HG03571 (cell line): ENCODE results near the gene NMNAT3.
A peak's percentile ranks its signal among the peaks of the same experiment; 100 is the strongest.
"Not testable (repeated sequence)": the region's sequence is repeated elsewhere in the genome, so short reads cannot be mapped to it uniquely, and the experiment has no call there.

Experiments
- ATAC-seq: cut with Tn5 transposase; IDR thresholded peaks from one replicate; pipeline ENCODE4 v1.9.1; 2021; ENCODE audit not compliant: unreplicated experiment

The NMNAT3 gene

GRCh38 chr3:139639662-139640061 lies 38.1 kb downstream of the NMNAT3 start:
- ATAC-seq, result no peak

DNA sequence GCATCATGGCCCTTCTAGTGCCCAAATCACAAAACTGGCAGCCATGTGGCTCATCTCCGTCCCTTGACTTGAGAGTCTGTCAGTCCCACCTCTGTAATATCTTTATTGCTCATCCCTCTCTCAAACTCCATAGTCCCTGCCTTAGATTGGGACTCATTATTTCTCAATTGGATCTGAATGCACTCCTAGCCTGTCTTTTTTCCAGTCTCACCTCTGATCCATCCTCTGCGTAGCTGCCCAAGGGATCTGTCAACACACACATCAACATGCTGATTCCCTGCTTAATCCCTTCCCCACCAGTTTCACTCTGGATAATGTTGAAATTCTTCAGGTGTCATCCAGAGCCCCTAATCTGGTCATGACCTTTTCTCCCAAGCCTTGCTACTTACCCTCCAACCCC lies 39.3 kb downstream of the NMNAT3 start:
- no peak for ATAC-seq

GRCh38 chr3:139636511-139636910 lies 41.3 kb downstream of the NMNAT3 start:
- ATAC-seq, result no peak

DNA sequence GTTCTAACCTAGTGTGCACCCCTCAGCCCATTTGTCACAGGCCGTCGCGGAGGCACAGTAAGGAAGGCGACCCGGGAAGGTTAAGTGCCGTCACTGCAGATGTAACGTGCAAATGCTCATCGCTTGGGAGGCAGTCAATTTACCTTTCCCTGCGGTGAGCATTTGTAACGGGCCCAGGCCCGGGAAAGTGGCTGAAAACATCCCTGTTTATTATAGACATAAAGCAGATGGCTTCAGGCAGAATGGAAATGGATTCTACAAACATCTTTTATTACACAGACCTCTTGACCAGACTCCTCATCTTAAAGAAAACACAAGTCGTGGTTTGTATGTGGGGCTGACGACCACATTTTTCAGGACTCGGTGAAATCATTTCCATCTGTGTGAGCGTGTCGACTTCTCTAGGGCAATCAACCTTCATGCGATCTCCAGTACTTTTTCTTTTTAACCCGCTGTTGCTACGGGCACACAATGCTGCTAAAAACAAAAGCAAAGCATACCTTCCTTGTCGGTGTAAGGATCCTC lies 43.6 kb downstream of the NMNAT3 start:
- no peak for ATAC-seq

DNA sequence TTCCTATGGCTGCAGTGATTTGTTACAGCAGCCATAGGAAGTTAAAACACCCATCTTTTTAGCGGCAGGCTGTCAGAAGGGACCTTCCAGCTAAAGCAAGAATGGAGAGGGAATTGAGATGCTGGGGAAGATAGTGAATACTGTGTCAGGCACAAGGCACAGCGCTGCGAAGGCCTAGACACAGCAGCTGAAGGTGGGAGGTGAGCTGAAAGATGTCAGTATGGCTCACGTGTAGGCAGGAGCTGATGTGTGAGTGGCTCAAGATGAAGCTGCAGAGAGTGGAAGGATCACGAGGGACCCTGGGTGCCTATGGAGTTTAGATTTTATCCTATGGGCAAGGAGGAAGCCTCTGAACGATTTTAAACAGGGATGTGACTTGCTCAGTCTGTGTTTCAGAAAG lies 44.3 kb downstream of the NMNAT3 start:
- ATAC-seq, result no peak

DNA sequence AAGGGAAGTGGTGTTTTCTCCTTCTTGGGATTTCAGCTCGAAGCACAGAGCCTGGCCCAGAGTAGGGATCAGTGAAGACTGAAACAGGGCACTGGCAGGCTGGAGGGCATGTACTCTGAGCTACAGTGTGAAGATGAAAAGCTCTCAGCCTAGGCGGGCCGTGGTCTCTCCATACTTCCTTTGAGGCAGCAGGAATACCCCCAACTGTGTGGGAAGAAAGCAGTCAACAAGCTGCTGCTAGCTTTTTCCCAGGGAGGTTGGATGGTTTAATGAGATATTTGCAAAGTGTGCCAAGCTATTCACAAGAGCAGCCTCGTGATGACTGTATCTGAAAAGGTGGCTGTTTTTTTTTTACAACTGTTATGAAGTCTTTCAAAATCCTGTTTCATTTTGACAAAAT lies 47.2 kb downstream of the NMNAT3 start:
- no peak for ATAC-seq

DNA sequence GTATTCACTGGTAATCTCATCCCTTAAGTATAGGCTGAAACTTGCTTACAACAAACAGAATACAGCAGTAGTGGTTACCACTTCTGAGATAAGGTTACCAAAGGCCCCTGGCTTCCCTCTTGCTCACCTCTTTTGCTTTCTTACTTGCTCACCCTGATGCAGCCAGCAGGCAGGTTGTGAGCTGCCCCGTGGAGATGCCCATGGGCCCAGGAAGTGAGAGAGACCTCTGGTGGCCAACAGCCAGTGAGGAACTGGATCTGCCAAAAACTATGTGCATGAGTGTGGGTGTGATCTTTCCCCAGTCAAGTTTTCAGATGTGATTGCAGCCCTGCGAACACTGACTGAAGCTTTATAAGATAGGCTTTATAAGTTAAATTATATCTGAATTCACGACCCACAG lies 48.7 kb downstream of the NMNAT3 start:
- peak; percentile 56 for ATAC-seq

DNA sequence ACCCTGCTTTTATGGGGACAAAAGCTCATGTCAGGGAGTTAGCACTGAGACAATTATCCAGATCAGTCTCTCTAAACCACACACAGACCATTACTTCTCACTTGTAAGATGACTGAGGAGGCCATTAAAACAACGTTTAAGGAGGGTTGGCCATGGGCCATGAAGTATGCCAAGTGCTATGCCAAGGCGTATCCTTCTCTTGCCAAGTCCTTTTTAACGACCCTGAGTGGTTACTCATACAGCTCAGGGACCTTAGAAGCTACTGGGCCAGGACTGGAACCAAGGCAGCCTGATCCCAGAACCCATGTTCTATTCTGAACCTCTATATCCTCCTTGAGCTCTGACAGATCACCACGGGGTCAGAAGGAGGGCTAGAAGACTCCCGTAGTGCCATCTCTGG lies 50.0 kb downstream of the NMNAT3 start:
- no peak for ATAC-seq

- ATAC-seq, result no peak
These were observed 57.3 kb downstream of the NMNAT3 start for GRCh38 chr3:139620438-139620837.

GRCh38 chr3:139619484-139619883 lies 58.3 kb downstream of the NMNAT3 start:
- ATAC-seq, result no peak

DNA sequence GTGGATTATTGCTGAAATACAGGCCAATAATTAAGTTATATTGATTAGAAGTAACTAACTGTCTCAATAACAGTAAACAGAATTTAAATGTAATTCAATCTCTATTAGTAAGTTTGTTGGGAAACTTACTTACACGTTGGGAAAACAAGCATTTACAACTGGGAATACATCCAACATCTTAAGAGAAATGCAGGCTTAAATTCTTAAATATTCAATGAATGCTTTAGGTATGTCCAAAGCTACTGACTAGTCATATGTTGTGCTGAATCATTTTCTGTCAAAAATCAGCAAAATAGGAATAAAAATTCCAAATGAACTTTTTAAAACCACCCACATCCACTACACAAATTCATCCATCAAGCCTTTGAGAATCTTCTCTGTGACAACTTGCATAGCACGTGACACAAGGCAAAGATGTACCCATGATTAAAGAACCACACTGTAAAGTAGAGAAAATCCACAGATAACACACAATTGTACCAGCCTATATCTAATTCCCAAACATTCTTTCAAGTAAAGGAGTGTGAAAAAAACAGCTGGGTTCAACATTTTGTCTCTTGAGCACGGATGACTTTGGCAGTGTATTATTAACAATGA lies 60.0 kb downstream of the NMNAT3 start:
- ATAC-seq, result no peak

- no peak for ATAC-seq
These were observed 66.2 kb downstream of the NMNAT3 start for GRCh38 chr3:139611528-139611927.

GRCh38 chr3:139610886-139611285 lies 66.9 kb downstream of the NMNAT3 start:
- ATAC-seq, result no peak

DNA sequence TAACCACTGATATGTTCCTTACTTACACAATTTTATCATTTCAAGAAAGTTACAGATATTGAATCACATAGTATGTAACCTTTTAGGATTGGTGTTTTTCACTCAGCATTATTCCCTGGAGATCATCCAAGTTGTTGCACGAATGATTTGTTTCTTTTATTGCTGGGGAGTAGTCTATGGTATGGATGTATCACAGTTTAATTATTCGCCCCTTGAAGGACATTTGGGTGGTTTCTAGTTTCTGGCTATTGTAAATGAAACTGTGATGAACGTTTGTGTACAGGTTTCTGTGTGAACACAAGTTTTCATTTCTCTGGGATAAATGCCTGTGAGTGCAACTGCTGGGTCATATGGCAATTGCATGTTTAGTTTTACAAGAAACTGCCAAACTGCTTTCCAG lies 68.8 kb downstream of the NMNAT3 start:
- ATAC-seq, result no peak

DNA sequence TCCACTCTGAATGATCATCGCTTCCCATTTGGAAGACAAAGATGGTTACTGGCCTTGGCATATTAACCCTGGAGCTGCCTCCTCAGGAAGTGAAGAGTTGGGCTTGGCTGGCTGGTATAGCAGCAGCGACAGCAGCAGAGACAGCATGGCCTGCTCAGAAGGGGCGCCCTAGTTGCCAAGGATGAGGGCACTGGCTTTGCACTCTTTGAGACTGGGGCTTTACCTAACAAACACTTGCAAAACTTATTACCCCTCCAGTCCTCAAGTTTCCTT lies 69.7 kb downstream of the NMNAT3 start:
- no peak for ATAC-seq

GRCh38 chr3:139607257-139608107 lies 70.3 kb downstream of the NMNAT3 start:
- no peak for ATAC-seq

DNA sequence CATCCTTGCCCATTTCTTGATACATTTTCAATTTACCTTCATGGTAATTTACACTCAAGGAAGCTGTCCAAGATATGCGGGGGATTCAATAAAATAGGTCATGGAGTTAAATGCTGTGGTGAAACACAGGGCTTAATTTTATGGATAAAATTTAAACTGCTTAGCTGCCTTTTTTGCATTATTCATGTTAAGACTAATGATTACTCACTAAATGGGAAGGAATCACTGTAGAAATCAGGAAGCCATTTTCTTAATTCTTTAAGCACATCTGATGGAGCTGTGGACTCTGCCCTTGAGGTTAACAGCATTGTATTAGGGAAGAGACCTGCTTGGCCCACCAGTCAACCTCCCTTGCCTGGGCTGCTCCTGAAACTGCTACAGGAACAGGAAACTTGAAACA lies 75.8 kb downstream of the NMNAT3 start:
- no peak for ATAC-seq

DNA sequence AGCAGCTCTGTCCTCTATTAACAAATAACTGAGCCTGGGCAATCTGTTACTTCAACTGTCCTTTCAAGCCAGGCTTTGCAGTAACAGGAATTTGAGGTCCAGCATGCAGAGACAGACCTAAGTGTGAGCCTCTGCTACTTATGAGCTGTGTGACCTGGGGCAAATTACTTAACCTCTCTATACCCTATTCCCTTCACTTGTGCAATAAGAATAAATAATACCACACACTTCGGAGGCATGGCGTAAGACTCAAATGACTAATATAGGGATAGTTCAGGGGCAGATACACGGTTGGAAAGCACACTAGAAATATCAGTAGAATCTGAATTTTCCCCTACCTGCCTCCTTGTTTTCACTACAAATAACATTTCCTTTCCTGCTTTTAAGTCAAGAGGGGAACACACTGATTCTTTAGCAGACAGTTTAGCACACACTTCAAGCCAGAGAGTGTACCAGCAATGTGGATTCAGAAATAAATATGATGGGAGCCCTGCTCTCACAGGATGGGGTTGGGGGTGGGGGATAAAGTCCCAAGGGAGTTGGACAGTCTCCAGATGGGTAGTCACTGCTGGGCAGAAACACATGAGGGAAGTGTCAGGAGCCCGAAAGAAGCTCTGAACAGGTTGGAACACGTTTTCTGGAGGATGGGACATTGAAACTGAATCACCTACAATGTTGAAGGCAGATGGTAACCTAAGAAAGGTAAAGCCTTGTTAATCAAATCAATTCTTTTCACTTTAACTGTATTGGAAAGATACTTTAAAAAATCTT lies 76.4 kb downstream of the NMNAT3 start:
- ATAC-seq, result no peak

GRCh38 chr3:139597947-139598346 lies 79.8 kb downstream of the NMNAT3 start:
- ATAC-seq, result no peak

- ATAC-seq, result not testable (repeated sequence)
These were observed 86.6 kb downstream of the NMNAT3 start for GRCh38 chr3:139591186-139591585.

DNA sequence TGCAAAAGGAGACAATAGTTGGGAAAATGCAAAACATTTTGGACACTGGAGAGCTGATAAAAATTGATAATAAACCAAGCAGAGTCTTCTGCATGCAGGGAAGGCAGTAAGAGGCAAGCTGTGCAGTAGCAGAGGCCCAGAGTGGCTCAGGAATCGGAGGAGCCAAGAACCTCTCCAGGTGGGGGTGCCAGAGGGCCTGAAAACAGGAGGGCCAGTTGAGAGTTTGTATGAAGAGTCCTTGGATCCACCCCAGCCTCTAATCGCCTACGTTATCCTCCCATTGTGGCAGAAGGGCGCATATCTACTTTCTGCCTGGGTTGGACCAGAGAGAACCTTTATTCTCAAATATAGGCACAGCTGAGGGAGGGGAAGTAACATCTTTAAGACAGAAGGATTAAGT lies 89.3 kb downstream of the NMNAT3 start:
- ATAC-seq, result no peak

- ATAC-seq, result no peak
These were observed 90.0 kb downstream of the NMNAT3 start for GRCh38 chr3:139587797-139588196.
